8988T (cell line): ENCODE data around the gene DAD1.

Source experiments
- DNase-seq: peaks from one replicate; pipeline ENCODE4 v3.0.0; 2011

DAD1 gene

DNA sequence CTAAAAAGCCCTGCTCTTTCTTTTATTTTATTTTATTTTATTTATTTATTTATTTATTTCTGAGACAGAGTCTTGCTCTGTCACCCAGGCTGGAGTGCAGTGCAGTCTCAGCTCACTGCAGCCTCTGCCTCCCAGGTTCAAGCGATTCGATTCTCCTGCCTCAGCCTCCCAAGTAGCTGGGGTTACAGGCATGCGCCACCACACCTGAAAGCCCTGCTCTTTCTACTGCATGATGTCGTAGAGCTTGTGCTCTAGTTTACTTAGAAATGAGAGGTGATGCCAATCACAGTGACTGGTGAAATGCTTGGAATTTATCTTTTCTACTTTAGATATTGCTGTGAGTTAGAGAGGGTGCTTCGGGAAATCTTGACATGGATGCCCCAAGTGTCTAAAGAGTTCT lies 54.5 kb downstream of the DAD1 start:
- DNase-seq = no peak

- DNase-seq = no peak
Observed at GRCh38 chr14:22533739-22534359, 55.2 kb downstream of the DAD1 start.

- DNase-seq = no peak
Observed at GRCh38 chr14:22533057-22533704, 55.8 kb downstream of the DAD1 start.

- no peak for DNase-seq
Observed at GRCh38 chr14:22532345-22533056, 56.5 kb downstream of the DAD1 start.

GRCh38 chr14:22531451-22532344 lies 57.3 kb downstream of the DAD1 start:
- no peak for DNase-seq

DNA sequence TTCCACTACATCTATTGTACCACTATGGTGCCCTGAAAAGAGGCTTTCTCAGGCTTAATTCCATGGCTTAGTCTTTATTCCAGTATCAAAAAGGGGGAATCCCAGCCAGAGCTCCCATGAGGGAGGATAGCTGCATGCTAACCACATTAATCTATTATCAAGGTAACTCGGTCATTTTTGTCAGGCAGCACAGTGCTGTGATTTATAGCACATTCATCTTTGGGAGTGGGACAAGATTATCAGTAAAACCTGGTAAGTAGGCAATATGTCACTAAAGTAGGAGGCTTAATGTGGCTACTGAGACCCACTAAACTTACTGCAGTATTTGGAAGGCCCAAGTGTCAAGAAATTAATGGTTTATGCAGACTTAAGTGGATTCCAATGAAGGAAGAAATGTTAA lies 58.9 kb downstream of the DAD1 start:
- DNase-seq = no peak

DNA sequence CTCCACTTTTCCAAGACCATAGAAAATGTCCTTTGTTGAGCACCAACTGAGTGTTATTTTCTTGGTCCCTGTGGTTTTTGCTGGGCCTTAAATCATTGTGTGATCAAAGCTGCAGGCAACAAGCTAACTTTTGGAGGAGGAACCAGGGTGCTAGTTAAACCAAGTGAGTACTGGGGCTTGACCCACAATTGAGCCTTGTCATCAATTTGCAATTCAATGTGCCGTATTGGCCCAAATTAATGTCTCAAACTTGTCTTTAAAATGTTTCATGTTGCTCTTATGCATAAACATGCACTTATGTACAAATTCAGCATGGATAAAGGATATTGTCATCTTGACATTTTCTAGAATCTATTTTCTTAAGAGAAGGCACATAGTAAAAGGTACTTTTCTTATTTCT lies 62.3 kb downstream of the DAD1 start:
- DNase-seq = no peak

GRCh38 chr14:22526218-22526617 lies 62.8 kb downstream of the DAD1 start:
- no peak for DNase-seq

DNA sequence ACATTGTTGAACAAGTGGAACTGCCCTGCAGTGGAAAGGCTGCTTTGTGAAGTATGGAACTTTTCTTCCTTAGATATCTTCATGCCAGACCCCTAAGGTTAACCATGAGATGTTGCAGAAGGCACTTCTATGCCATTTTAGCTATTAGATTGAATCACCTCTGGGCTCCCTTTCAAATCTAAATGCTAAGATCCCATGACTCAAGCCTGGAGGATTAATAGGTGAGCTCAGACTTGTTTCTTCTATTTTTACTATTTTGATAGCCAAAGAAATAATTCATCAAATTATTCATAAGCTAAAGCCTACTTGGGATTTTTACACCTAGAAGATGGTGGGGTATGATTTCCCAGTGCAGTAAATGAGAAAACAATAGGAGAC lies 64.3 kb downstream of the DAD1 start:
- no peak for DNase-seq

- no peak for DNase-seq
Observed at GRCh38 chr14:22524115-22524783, 64.8 kb downstream of the DAD1 start.

GRCh38 chr14:22523283-22523682 lies 65.7 kb downstream of the DAD1 start:
- DNase-seq = no peak

DNA sequence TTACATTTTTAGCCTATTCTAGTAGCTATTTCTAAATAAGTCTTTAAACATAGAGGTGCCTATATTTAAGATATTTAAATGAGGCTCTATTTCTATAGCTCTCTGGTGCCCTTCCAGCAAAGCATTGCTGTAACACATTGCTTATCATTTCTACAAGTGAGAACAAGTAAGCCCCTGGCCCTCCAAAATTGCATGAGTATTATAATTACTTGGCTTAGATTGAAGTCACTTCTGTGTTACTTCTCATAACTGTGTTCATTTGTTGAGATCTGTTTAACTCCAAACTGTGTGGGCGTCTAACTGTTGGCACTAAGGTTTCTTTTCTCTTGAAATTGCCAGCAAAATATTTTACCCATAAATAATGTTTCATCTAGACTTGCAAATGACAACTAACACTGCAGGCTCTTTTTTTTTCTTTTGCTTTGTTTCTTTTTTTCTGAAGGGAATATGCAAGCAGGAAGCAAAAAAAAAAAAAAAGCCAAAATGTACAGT lies 66.5 kb downstream of the DAD1 start:
- no peak for DNase-seq

GRCh38 chr14:22521449-22522239 lies 67.4 kb downstream of the DAD1 start:
- DNase-seq = no peak

DNA sequence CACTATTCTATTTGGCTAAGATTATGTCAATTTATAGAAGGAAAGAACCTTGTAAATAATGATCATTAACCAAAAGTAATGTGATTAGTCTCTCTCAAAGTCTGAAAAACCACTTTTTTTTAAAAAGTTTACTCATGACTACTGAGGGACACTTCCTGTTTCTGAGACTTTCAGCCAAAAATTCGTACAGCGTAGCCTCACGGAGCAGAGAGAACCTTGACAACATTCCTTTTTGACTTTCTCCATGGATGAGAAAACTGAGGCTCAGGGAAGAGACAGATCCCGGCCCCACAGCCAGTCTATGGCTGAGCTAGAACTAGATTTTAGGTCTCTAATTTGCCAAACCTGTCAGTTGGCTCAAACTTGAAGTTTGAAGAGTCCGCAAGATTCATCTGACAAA lies 68.2 kb downstream of the DAD1 start:
- DNase-seq = no peak

- DNase-seq = no peak
Observed at GRCh38 chr14:22519877-22520685, 68.9 kb downstream of the DAD1 start.

- DNase-seq = no peak
Observed at GRCh38 chr14:22518073-22518472, 71.0 kb downstream of the DAD1 start.

GRCh38 chr14:22517117-22517720 lies 71.8 kb downstream of the DAD1 start:
- no peak for DNase-seq

DNA sequence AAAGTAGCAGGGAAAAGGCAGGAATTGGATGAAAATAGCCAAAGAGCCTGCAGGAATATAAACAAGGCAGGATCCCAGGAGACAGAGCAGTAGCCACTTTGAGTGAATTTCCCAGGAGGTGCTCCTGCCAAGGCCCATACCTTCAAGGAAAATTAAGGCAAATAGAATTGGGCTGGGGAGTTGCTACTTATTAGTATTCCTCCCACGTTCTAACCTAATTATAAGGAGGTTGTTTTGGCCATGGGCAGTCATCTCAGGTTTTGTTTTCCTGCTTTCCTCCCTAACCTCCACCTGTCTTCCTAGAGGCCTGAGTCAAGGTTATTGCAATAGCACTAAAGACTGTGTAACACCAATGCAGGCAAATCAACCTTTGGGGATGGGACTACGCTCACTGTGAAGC lies 73.1 kb downstream of the DAD1 start:
- DNase-seq = no peak
